COLO829 (cell line): ENCODE data around the gene FOXS1.
A peak's percentile ranks its signal among the peaks of the same experiment; 100 is the strongest.
"Not testable (repeated sequence)": the region's sequence is repeated elsewhere in the genome, so short reads cannot be mapped to it uniquely, and the experiment has no call there.

Experiments
- DNase-seq: peaks from one replicate; pipeline ENCODE4 v3.0.0; 2012; ENCODE audit warnings: low spot score

FOXS1 gene

GRCh38 chr20:31821427-31821826 lies 24.0 kb downstream of the FOXS1 start:
- DNase-seq: no peak

GRCh38 chr20:31820228-31820627 lies 25.2 kb downstream of the FOXS1 start:
- no peak for DNase-seq

GRCh38 chr20:31819083-31819784 lies 26.2 kb downstream of the FOXS1 start, which contains the start of gene MYLK2:
MYLK2 (plus strand) TSS chr20:31819356; CDS start chr20:31819581, 225 bp downstream.
- DNase-seq: no peak

GRCh38 chr20:31818376-31818908 lies 27.0 kb downstream of the FOXS1 start:
- no peak for DNase-seq

GRCh38 chr20:31817461-31817860 lies 27.9 kb downstream of the FOXS1 start:
- no peak for DNase-seq

GRCh38 chr20:31816221-31816620 lies 29.2 kb downstream of the FOXS1 start:
- no peak for DNase-seq

GRCh38 chr20:31815408-31816188 lies 29.8 kb downstream of the FOXS1 start:
- peak; percentile 54 for DNase-seq

GRCh38 chr20:31814142-31814541 lies 31.3 kb downstream of the FOXS1 start:
- DNase-seq: not testable (repeated sequence)

GRCh38 chr20:31813611-31814010 lies 31.8 kb downstream of the FOXS1 start:
- no peak for DNase-seq

GRCh38 chr20:31811796-31812728 lies 33.3 kb downstream of the FOXS1 start:
- no peak for DNase-seq

GRCh38 chr20:31811198-31811597 lies 34.2 kb downstream of the FOXS1 start:
- no peak for DNase-seq

GRCh38 chr20:31809661-31810060 lies 35.7 kb downstream of the FOXS1 start:
- no peak for DNase-seq

- DNase-seq: no peak
Measured at GRCh38 chr20:31808481-31808880, 36.9 kb downstream of the FOXS1 start.

- no peak for DNase-seq
Measured at GRCh38 chr20:31806564-31807355, 38.6 kb downstream of the FOXS1 start.

GRCh38 chr20:31803552-31804291 lies 41.7 kb downstream of the FOXS1 start:
- no peak for DNase-seq

- DNase-seq: no peak
Measured at GRCh38 chr20:31801508-31801907, 43.9 kb downstream of the FOXS1 start.

GRCh38 chr20:31797364-31797763 lies 48.0 kb downstream of the FOXS1 start:
- DNase-seq: no peak
